ENCODE results near the gene MAD2L1BP. TPM values are rescaled to one million over a fixed set of nuclear protein-coding genes. Genes with fewer than 3 reads are reported as not detected.
"Not testable (repeated sequence)": the region's sequence is repeated elsewhere in the genome, so short reads cannot be mapped to it uniquely, and the experiment has no call there.

The MAD2L1BP gene
- total RNA-seq, 1 experiment from 2014 or later: 46.3 TPM

GRCh38 chr6:43588194-43588593, 47.4 kb upstream of the MAD2L1BP start:
- H3K79me1 ChIP-seq (ENCODE audit: insufficient read depth, low read depth, low read length, poor library complexity, severe bottlenecking): no peaks in the 10 kb centered on the region
- no peak overlapping the region for H2BK12ac ChIP-seq (ENCODE audit: insufficient read length, low read depth, low read length)
- H2AFZ ChIP-seq (ENCODE audit: low read length): no peak overlapping the region
- Mint-ChIP-seq H3K9me3 (no peaks in the 10 kb centered on the region), H3K4me1 (no peaks in the 10 kb centered on the region), H3K4me3 (no peak overlapping the region; a peak in 1 of 5 replicates), H3K36me3 (ENCODE audit: insufficient read depth in 1 of 3, low read depth in 3 of 3) (peaks cover 0 to 71% (median 43%) of the 10 kb centered on the region in 3 experiments; a peak in 5 of 7 replicates), H3K27me3 (ENCODE audit: low read depth) (no peaks in the 10 kb centered on the region), H3K27ac (no peak overlapping the region)
- no peak overlapping the region for H3K14ac ChIP-seq (ENCODE audit: insufficient read depth, low read length)
- H2BK15ac ChIP-seq (ENCODE audit: low read depth, low read length): no peak overlapping the region
- no peak overlapping the region for H3K4ac ChIP-seq (ENCODE audit: low read depth, low read length)
- no peaks in the 10 kb centered on the region for H3K23me2 ChIP-seq (ENCODE audit: insufficient read length, low read depth, low read length, poor library complexity, severe bottlenecking)
- no peak overlapping the region for H2BK5ac ChIP-seq (ENCODE audit: insufficient read length, low read length)
- no peaks in the 10 kb centered on the region for H3K27me3 ChIP-seq (ENCODE audit: insufficient read depth, low read length)
- H3K18ac ChIP-seq (ENCODE audit: insufficient read length, low read depth, low read length): no peak overlapping the region
- no peak overlapping the region for H3K27ac ChIP-seq (ENCODE audit: insufficient read length, low read depth, low read length)
- no peak overlapping the region for H4K91ac ChIP-seq (ENCODE audit: insufficient read length, low read depth, low read length)
- no peaks in the 10 kb centered on the region for H3K4me1 ChIP-seq (ENCODE audit: insufficient read depth, low read length)
- no peak overlapping the region for H3K23ac ChIP-seq (ENCODE audit: insufficient read length, low read depth, low read length)
- H3T11ph ChIP-seq (ENCODE audit: low read length): no peak overlapping the region
- TF ChIP-seq, protein P1, sequence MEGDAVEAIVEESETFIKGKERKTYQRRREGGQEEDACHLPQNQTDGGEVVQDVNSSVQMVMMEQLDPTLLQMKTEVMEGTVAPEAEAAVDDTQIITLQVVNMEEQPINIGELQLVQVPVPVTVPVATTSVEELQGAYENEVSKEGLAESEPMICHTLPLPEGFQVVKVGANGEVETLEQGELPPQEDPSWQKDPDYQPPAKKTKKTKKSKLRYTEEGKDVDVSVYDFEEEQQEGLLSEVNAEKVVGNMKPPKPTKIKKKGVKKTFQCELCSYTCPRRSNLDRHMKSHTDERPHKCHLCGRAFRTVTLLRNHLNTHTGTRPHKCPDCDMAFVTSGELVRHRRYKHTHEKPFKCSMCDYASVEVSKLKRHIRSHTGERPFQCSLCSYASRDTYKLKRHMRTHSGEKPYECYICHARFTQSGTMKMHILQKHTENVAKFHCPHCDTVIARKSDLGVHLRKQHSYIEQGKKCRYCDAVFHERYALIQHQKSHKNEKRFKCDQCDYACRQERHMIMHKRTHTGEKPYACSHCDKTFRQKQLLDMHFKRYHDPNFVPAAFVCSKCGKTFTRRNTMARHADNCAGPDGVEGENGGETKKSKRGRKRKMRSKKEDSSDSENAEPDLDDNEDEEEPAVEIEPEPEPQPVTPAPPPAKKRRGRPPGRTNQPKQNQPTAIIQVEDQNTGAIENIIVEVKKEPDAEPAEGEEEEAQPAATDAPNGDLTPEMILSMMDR (conservative IDR thresholded peaks at IDR 0.05): no peak
- H3K56ac ChIP-seq (ENCODE audit: insufficient read length, low read depth, low read length): no peak overlapping the region
- no peaks in the 10 kb centered on the region for H4K20me1 ChIP-seq (ENCODE audit: control insufficient read depth, insufficient read depth, insufficient read length)
- no peak overlapping the region for H2BK20ac ChIP-seq (ENCODE audit: low read depth, low read length, poor library complexity, severe bottlenecking)
- no CpG with 5 or more reads among the region's 5 CpGs for WGBS (ENCODE audit: extremely low coverage, insufficient read length, low lambda C conversion rate)
- H2BK120ac ChIP-seq (ENCODE audit: low read depth, low read length, poor library complexity, severe bottlenecking): no peak overlapping the region
- no peaks in the 10 kb centered on the region for H3K79me2 ChIP-seq (ENCODE audit: insufficient read depth, low read length)
- H4K5ac ChIP-seq (ENCODE audit: insufficient read length, low read depth, low read length): no peak overlapping the region
- H3K4me2 ChIP-seq (ENCODE audit: insufficient read depth, insufficient read length, low read length): no peak overlapping the region
- no peak for DNase-seq
- H3K9me3 ChIP-seq (ENCODE audit: control insufficient read depth, low read depth, low read length): no peaks in the 10 kb centered on the region
- no peak overlapping the region for H3K9ac ChIP-seq (ENCODE audit: extremely low read depth, insufficient read length, low read length)
- no peak overlapping the region for H2AK5ac ChIP-seq (ENCODE audit: insufficient read length, low read length)
- no peak overlapping the region for H4K8ac ChIP-seq (replicated peaks; ENCODE audit: insufficient read length, low read depth, low read length)

- not testable (repeated sequence) for H3K4me2 ChIP-seq (ENCODE audit: insufficient read depth, insufficient read length, low read length); H3K4me3 Mint-ChIP-seq; H4K5ac ChIP-seq (ENCODE audit: insufficient read length, low read depth, low read length); H3K27ac ChIP-seq (ENCODE audit: insufficient read length, low read depth, low read length); H2AFZ ChIP-seq (ENCODE audit: low read length); H2BK120ac ChIP-seq (ENCODE audit: low read depth, low read length, poor library complexity, severe bottlenecking); H2AK5ac ChIP-seq (ENCODE audit: insufficient read length, low read length); H2BK5ac ChIP-seq (ENCODE audit: insufficient read length, low read length); H3K56ac ChIP-seq (ENCODE audit: insufficient read length, low read depth, low read length); H3K27ac Mint-ChIP-seq; H3T11ph ChIP-seq (ENCODE audit: low read length); H3K14ac ChIP-seq (ENCODE audit: insufficient read depth, low read length); H4K8ac ChIP-seq (replicated peaks; ENCODE audit: insufficient read length, low read depth, low read length); H3K9ac ChIP-seq (ENCODE audit: extremely low read depth, insufficient read length, low read length); H3K79me2 ChIP-seq (ENCODE audit: insufficient read depth, low read length); H3K23me2 ChIP-seq (ENCODE audit: insufficient read length, low read depth, low read length, poor library complexity, severe bottlenecking); H3K9me3 ChIP-seq (ENCODE audit: control insufficient read depth, low read depth, low read length); H2BK20ac ChIP-seq (ENCODE audit: low read depth, low read length, poor library complexity, severe bottlenecking); DNase-seq; H3K23ac ChIP-seq (ENCODE audit: insufficient read length, low read depth, low read length); H3K27me3 Mint-ChIP-seq (ENCODE audit: low read depth); H4K20me1 ChIP-seq (ENCODE audit: control insufficient read depth, insufficient read depth, insufficient read length); H3K18ac ChIP-seq (ENCODE audit: insufficient read length, low read depth, low read length); H3K9me3 Mint-ChIP-seq; H3K4me1 ChIP-seq (ENCODE audit: insufficient read depth, low read length); H2BK15ac ChIP-seq (ENCODE audit: low read depth, low read length); H3K4ac ChIP-seq (ENCODE audit: low read depth, low read length); H3K4me1 Mint-ChIP-seq; H2BK12ac ChIP-seq (ENCODE audit: insufficient read length, low read depth, low read length); H4K91ac ChIP-seq (ENCODE audit: insufficient read length, low read depth, low read length); H3K79me1 ChIP-seq (ENCODE audit: insufficient read depth, low read depth, low read length, poor library complexity, severe bottlenecking); H3K27me3 ChIP-seq (ENCODE audit: insufficient read depth, low read length)
- no CpG with 5 or more reads among the region's 1 CpG for WGBS (ENCODE audit: extremely low coverage, insufficient read length, low lambda C conversion rate)
- H3K36me3 Mint-ChIP-seq (ENCODE audit: insufficient read depth in 1 of 3, low read depth in 3 of 3): peaks cover 0 to 57% (median 29%) of the 10 kb centered on the region in 3 experiments; a peak in 5 of 7 replicates
Measured at GRCh38 chr6:43589564-43589963, 46.1 kb upstream of the MAD2L1BP start.
